D721Med (cell line): ENCODE measurements around the gene ARHGDIB.
A peak's percentile ranks its signal among the peaks of the same experiment; 100 is the strongest.

Experiments
- DNase-seq: peaks from one replicate; pipeline ENCODE4 v3.0.0; 2011; ENCODE audit warnings: low spot score; ENCODE audit not compliant: insufficient read length
- FAIRE-seq: peaks from 2 replicates; lab custom pipeline; 2011; peaks lifted over from hg19 to GRCh38; lab: Jason Lieb, UNC
- CTCF ChIP-seq: IDR thresholded peaks from 2 replicates; pipeline ENCODE4 v1.5.1; 2012; ENCODE audit warnings: mild to moderate bottlenecking, control low read depth; ENCODE audit not compliant: insufficient read depth; ENCODE audit errors: missing control alignments

Gene ARHGDIB

GRCh38 chr12:14961466-14962152 is at the start of gene ARHGDIB:
Gene ARHGDIB, minus strand, starts transcription at chr12:14961601. Its CDS starts 10,889 bp downstream, at chr12:14950712.
- no peak for TF ChIP-seq CTCF
- no peak for FAIRE-seq
- DNase-seq, result no peak

GRCh38 chr12:15011162-15011561 is 49.8 kb upstream of the ARHGDIB start:
- peak; percentile 5 for TF ChIP-seq CTCF
- DNase-seq (no peak), FAIRE-seq (no peak)

- no peak for DNase-seq
- no peak for TF ChIP-seq CTCF
- no peak for FAIRE-seq
Observed at GRCh38 chr12:15007551-15007950, 46.1 kb upstream of the ARHGDIB start.

- TF ChIP-seq CTCF, result no peak
- DNase-seq (no peak), FAIRE-seq (no peak)
Observed at GRCh38 chr12:15005064-15005463, 43.7 kb upstream of the ARHGDIB start.

GRCh38 chr12:15004421-15004820 is 43.0 kb upstream of the ARHGDIB start:
- TF ChIP-seq CTCF, result no peak
- DNase-seq, result no peak
- FAIRE-seq, result no peak

GRCh38 chr12:15001733-15002382 is 40.5 kb upstream of the ARHGDIB start:
- no peak for TF ChIP-seq CTCF
- DNase-seq (no peak), FAIRE-seq (no peak)

- no peak for FAIRE-seq
- TF ChIP-seq CTCF, result no peak
Observed at GRCh38 chr12:15000575-15000974, 39.2 kb upstream of the ARHGDIB start.

More at GRCh38 chr12:15000575-15000974, 39.2 kb upstream of the ARHGDIB start:
- DNase-seq, result no peak
